Activated CD4-positive, alpha-beta T cell treated with anti-CD3 and anti-CD28 coated beads, Interleukin-2, Interleukin-4, amounts not matched to agents 100 ng/mL and 50 ng/mL, durations not matched to agents 16 hours and 8 hours (primary cell): ENCODE measurements around the gene WASL.
"Not testable (repeated sequence)": the region's sequence is repeated elsewhere in the genome, so short reads cannot be mapped to it uniquely, and the experiment has no call there.

Source experiments
- DNase-seq: peaks from one replicate; pipeline ENCODE4 v3.0.0-alpha.2; 2020; ENCODE audit warnings: low spot score

The WASL gene

DNA sequence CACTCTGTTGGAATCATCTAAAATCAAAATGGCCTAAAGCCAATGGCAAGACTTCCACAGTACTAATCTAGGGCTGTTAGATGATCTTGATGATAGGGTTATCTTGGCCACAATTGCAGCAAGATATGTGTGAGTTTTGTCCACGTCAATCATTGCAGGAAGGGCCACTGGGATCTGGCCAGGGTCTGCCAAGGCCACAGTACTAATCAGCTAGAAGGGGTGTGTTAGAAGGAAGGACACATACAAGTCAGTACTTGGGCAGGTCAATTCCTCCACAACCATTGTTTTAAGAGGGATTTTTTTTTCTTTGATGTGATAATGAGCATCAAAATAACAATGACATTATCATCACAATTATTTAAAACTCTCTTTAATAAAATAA lies 91.5 kb downstream of the WASL start:
- DNase-seq = no peak

GRCh38 chr7:123656544-123657303 lies 92.1 kb downstream of the WASL start:
- DNase-seq = no peak

DNA sequence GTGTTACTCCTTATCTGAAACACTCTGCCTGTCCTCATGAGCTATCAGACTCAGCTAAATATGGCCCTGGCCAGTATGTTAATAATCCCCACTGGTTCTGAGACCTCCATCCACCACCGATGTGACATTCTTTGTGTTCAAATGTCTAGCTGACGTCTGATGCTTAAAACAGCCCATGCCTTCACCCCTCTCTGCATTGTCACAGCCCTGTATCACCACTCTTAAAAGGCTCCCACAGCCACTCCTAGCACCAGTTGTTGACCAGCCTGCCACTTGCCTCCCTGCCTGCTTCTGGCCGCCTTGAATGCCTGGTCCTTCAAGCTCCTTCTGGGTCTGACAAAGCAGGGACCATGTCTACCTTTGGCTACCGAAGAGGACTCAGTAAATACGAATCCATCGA lies 93.2 kb downstream of the WASL start, which contains the start of gene LMOD2:
Gene LMOD2, plus strand, starts transcription at position 253 of the 400 bp plus-strand sequence. Its CDS starts 98 bp downstream, at position 351.
- no peak for DNase-seq

GRCh38 chr7:123653162-123653561 lies 95.6 kb downstream of the WASL start:
- DNase-seq = no peak

DNA sequence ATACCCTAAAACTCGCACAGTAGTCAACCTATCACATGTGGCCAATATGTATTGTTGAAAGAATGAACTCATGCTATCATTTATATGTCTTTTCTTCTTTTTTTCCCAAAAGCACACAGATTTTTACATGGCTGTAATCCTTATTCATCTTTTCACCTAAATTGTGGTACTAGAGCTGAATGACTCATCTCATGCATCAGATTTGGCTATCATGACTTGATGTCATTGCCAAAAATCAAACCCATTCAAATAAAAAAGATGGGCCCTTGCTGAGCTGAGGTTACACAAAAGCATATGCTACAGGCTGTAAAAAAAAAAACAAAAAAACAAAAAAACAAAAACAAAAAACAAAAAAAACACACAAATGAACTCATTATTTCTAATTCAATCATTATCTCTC lies 96.4 kb downstream of the WASL start:
- no peak for DNase-seq

DNA sequence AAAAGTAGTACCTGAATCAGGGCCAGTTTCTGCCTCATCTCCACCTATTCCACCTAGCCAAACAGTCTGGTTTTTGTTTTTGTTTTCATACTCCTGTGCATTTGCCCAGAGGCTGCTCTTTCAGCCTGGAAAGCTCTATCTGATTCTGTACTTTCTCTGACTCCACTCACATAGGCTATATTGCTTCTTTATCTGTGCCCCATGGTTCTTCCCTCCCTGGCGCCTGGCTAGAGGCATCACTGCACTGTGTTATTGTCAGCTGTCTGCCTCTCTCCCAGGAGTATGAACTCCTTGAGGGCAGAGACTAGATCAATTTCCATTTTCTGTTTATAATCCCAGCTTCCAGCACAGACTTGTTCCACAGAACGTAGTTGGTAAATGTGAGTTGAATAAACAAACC lies 98.2 kb downstream of the WASL start:
- DNase-seq = no peak

DNA sequence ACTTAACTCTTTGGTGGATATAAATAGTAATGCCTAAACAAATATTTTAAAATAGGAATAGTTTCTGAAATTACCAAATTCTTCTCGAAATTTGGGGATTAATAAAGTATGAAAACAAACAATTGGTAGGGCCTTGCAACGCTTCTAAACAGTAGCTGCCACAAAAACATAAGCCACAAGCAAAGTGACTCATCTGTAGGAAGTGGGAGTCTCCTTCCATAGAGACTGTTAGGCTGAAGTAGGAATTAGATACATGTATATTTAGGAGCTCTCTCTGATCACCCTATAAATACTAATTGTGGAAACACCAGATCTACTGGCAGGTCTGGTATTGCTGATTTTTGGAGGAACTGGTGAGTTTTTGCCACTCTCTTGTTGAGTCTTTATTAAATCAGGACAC lies 98.8 kb downstream of the WASL start:
- DNase-seq = no peak

- DNase-seq = no peak
Measured at GRCh38 chr7:123647106-123647730, 101.6 kb downstream of the WASL start.

- no peak for DNase-seq
Measured at GRCh38 chr7:123645516-123645915, 103.3 kb downstream of the WASL start.

GRCh38 chr7:123643495-123644441 lies 105.0 kb downstream of the WASL start:
- DNase-seq = no peak

DNA sequence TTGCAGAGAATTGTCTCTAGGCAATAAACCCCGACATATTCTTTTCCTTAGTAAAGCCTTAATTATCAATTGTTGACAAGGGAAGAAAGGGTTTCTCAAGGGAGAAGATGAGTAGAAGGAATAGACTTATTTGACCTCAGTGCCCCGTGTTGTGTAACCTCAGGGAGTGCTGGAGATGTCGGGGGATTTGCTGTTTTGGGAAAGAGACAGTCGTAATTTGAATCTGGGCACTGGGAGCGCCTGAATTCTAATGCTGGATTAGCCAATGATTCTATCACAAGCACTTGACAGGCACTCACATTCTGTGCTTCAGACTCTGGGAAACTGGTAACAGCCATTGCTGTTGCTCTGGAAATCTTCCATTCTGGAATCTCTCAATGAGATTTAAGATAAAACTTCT lies 106.9 kb downstream of the WASL start:
- no peak for DNase-seq

DNA sequence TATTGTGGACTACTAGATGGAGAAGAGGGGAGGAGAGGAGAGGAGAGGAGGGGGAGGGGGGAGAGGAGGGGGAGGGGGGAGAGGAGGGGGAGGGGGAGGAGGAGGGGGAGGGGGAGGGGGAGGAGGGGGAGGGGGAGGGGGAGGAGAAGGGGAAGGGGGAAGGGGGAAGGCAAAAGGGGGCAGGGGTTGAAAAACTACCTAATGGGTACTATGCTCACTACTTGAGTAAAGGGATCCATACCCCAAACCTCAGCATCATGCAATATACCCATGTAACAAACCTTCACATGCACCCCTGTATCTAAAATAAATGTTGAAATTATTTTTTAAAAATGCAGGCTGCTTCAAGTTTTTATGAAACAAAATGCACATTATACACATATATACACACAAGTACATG lies 108.2 kb downstream of the WASL start:
- DNase-seq = no peak

DNA sequence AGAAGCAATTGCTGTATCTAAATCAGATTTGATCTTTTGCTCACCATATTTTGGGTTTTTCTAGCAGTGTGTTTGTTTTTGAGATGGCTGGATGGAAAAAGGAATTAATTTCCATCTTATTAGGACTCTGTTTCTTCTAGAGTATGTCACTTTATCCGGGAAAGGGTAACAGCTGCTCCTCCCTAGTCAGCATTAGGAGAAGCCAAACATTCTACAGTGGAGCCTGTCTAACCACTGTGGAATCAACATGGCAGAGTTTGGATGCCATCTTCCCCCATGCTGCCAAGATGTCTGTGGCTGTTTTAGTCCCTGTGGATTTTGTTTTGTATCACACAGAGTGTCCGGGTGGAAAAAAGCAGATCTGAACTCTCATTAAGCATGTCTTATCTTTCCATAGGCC lies 109.2 kb downstream of the WASL start:
- DNase-seq = no peak

- no peak for DNase-seq
Measured at GRCh38 chr7:123637878-123638277, 110.9 kb downstream of the WASL start.

DNA sequence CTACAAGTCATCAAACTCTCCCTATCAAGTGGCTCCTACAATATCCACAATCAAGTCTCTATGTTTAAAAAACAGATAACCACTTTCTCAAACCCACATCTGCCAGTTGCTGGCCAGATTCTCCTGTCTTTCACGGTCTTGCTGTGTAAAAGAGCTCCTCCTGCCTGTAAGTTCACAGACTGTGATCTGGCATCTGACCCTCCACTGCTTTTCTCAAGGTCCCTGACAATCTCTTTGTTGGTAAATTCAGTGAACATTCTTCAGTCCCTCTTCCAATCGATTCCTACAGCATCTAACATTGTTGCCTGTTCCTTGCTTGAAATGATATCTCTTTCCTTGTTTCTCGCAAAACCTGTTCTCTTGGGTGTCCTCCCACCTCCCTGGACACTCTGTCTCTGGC lies 111.6 kb downstream of the WASL start:
- no peak for DNase-seq

GRCh38 chr7:123635551-123636359 lies 113.0 kb downstream of the WASL start:
- peak; percentile 7 for DNase-seq

GRCh38 chr7:123634011-123634573 lies 114.7 kb downstream of the WASL start:
- not testable (repeated sequence) for DNase-seq

DNA sequence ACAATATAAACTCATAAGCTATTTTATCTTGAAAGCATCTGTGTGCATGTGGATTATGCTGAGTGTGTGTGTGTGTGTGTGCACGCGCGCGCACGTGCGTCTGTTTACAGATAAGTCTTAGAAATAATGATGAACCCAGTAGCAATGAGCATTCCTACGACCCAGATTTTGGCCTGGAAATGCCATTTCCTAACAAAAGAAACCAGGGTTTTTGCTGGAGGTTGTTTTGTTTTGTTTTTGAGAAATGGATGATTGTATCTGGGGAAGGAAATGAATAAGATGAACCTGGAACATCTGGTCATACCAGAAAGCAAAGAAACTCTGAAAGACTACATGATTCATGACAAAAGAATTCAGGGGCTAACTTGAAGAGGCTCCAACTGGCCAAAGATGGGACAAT lies 115.2 kb downstream of the WASL start:
- no peak for DNase-seq

GRCh38 chr7:123632808-123633207 lies 116.0 kb downstream of the WASL start:
- DNase-seq = no peak
